PC-9 (cell line): ENCODE data around the gene OR52E2.

Experiments used
- CTCF ChIP-seq: fragments of 200-600 bp; sonication (generic); conservative IDR thresholded peaks from 2 replicates; pipeline ENCODE4 v1.6.1; 2017; ENCODE audit warnings: mixed run types, antibody characterized with exemption, mild to moderate bottlenecking, moderate library complexity
- EZH2 ChIP-seq: fragments of 200-600 bp; sonication (generic); IDR thresholded peaks from 2 replicates; pipeline ENCODE4 v1.8.0; 2017; ENCODE audit warnings: antibody characterized with exemption, low read depth

- TF ChIP-seq CTCF = no peak
- no peak for TF ChIP-seq EZH2
Measured at GRCh38 chr11:5102246-5102645, 42.8 kb upstream of the OR52E2 start.
